Peyer's patch (tissue), 4 donors: ENCODE measurements around the gene COL27A1.

Experiments used
- CTCF ChIP-seq, 6 experiments: fragments of 450-650 bp in 4 of 6; fragments of 200-600 bp in 2 of 6; sonication (generic) in 1 of 6; IDR thresholded peaks; one replicate each; pipeline ENCODE4 v1.5.1; 2017 to 2019; ENCODE audit warnings: antibody characterized with exemption in 6 of 6, mild to moderate bottlenecking in 3 of 6, moderate library complexity in 1 of 6
- POLR2A ChIP-seq, 2 donors: fragments of 450-650 bp; IDR thresholded peaks; one replicate each; pipeline ENCODE4 v1.5.1; 2017; ENCODE audit warnings: antibody characterized with exemption in 2 of 2, mild to moderate bottlenecking in 2 of 2, moderate library complexity in 2 of 2

- TF ChIP-seq CTCF (IDR thresholded peaks at IDR 0.05): no peak
- no peak for TF ChIP-seq POLR2A (IDR thresholded peaks at IDR 0.05)
Observed at GRCh38 chr9:114238472-114238871, 83.1 kb downstream of the COL27A1 start.
